Measurements from ENCODE around the gene CHD6. TPM values are rescaled to one million over a fixed set of nuclear protein-coding genes. Genes with fewer than 3 reads are reported as not detected.

CHD6 gene
- total RNA-seq, 2 experiments from 2014 or later: 114 to 126 TPM

DNA sequence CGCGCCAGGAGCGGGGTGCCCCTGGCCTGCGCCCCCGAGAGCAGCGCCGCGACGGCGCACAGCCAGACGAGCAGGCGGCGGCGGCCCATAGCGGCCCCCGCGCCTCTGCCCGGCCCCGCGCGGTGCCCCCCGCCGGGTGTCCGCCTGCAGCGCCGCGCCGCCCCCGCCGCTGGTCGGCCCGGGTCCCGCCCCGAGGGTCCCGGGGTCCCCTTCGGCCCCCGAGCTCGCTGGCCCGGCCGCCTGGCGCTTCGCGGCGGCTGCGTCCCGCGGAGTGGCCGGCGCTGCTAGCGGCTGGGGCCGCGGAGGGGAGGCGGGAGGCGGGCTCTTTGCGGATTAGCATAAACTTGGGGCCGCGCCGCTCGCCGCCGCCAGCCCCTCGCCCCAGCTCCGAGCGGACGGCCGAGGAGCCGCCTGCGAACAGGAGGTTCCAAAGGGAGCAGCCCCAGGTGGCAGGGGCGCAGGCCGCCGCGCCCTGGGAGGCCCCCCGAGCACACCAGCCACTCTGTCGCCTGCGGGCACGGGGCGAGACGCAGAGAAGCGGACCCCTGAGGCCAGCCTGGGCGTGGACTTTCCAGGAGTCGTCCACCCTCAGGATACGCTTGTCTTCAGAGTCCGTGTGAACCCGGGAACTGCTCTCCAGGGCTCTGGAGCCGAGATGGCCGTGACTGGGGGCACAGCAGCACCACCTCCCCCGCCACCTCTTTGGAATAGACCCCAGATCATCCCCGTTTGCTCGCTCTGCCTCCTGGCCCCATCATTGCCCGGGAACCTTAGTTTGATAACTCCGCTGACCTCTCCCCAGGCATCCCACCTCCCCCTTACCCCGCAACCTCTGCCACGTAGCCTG lies 251.4 kb downstream of the CHD6 start, which contains the start of gene EMILIN3:
TSS of gene EMILIN3 (minus strand) at position 273 of the 847 bp plus-strand sequence. CDS start at position 89, 184 bp downstream.
- no peak within 1 kb of the TSS for H3K27ac ChIP-seq (ENCODE audit: low read depth in 1 of 2, low read length in 2 of 2)
- Mint-ChIP-seq H3K9me3 (peaks cover 5% of the 10 kb centered on the region), H3K4me1 (ENCODE audit: low read depth) (peaks cover 8% of the 10 kb centered on the region), H3K4me3 (peak within 1 kb of the TSS; percentile 89), H3K27ac (no peak within 1 kb of the TSS), H3K36me3 (ENCODE audit: low read depth) (no peaks in the 10 kb centered on the region), H3K27me3 (peaks cover 44% of the 10 kb centered on the region)
- TF ChIP-seq, protein P1, sequence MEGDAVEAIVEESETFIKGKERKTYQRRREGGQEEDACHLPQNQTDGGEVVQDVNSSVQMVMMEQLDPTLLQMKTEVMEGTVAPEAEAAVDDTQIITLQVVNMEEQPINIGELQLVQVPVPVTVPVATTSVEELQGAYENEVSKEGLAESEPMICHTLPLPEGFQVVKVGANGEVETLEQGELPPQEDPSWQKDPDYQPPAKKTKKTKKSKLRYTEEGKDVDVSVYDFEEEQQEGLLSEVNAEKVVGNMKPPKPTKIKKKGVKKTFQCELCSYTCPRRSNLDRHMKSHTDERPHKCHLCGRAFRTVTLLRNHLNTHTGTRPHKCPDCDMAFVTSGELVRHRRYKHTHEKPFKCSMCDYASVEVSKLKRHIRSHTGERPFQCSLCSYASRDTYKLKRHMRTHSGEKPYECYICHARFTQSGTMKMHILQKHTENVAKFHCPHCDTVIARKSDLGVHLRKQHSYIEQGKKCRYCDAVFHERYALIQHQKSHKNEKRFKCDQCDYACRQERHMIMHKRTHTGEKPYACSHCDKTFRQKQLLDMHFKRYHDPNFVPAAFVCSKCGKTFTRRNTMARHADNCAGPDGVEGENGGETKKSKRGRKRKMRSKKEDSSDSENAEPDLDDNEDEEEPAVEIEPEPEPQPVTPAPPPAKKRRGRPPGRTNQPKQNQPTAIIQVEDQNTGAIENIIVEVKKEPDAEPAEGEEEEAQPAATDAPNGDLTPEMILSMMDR (IDR thresholded peaks at IDR 0.05): no peak
- ChIA-PET POLR2A (no interaction called here), CTCF (no interaction called here)
- no peaks in the 10 kb centered on the region for H3K36me3 ChIP-seq (ENCODE audit: insufficient read depth, low read length)
- intact Hi-C loops (cut with DNase I, micrococcal nuclease): no loop called here
- peaks cover 20 to 44% of the 10 kb centered on the region in 2 experiments for H3K27me3 ChIP-seq (ENCODE audit: control insufficient read depth in 1 of 2, insufficient read depth in 2 of 2, low read length in 2 of 2)
- H3K9me3 ChIP-seq (ENCODE audit: control insufficient read depth in 1 of 2, insufficient read depth in 1 of 2, low read length in 2 of 2): peaks cover 6 to 12% of the 10 kb centered on the region in 2 experiments
- no peak within 1 kb of the TSS for H3K4me3 ChIP-seq (ENCODE audit: low read length)
- no peak for DNase-seq
- no peak for ATAC-seq (ENCODE audit: poor library complexity)
- no peaks in the 10 kb centered on the region for H3K4me1 ChIP-seq (ENCODE audit: insufficient read depth, low read length)

DNA sequence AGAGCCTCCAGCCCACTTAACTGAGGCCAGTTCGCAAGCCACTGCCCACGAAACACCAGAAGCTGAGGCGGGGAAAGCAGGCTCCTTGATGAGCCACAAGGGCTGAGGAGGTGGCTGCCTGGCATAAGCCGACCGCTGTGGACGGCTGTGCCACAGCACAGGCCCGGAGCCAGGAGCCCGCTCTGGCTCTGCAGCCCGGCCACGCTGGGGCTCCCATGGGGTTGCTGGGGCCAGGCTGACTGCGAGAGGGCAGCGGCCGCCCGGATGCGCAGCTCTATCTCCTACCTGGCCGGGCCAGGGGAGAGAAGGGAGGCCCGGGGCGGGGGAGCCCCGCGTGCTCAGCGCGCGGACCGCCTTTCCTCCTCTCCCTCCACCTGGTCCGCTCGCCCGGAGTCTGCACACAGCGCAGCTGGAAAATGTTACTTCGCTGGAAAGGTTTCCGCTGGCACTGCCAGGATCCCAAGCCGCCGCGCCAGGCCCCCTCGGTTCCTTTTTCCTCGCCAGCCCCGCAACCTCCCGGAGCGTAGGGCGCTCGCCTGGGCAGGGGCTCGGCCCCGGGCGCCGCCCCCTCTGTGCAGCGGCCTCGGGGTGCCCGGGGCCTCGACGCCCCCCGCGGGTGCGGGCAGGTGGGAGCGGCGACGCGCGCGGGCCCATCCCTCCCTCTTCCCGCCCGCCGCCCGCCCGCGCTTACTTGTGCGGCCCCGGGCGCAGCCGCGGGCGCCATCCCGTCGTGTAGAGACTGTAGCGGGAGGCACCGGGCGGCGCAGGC lies 252.2 kb downstream of the CHD6 start:
- no peak overlapping the region for H3K27ac ChIP-seq (ENCODE audit: low read depth in 1 of 2, low read length in 2 of 2)
- DNase-seq (no peak), ATAC-seq (ENCODE audit: poor library complexity) (no peak)
- peaks cover under 1 to 4% of the 10 kb centered on the region in 2 experiments for H3K9me3 ChIP-seq (ENCODE audit: control insufficient read depth in 1 of 2, insufficient read depth in 1 of 2, low read length in 2 of 2)
- no peaks in the 10 kb centered on the region for H3K4me1 ChIP-seq (ENCODE audit: insufficient read depth, low read length)
- intact Hi-C loops (cut with DNase I, micrococcal nuclease): no loop called here
- TF ChIP-seq, protein P1 (IDR thresholded peaks at IDR 0.05): no peak
- H3K4me1 Mint-ChIP-seq (ENCODE audit: low read depth): peaks cover 8% of the 10 kb centered on the region
- peaks cover 40% of the 10 kb centered on the region for H3K27me3 Mint-ChIP-seq
- H3K36me3 ChIP-seq (ENCODE audit: insufficient read depth, low read length): no peaks in the 10 kb centered on the region
- ChIA-PET CTCF (no interaction called here), POLR2A (no interaction called here)
- no peaks in the 10 kb centered on the region for H3K9me3 Mint-ChIP-seq
- peak overlapping the region; percentile 56 for H3K4me3 Mint-ChIP-seq
- H3K27me3 ChIP-seq (ENCODE audit: control insufficient read depth in 1 of 2, insufficient read depth in 2 of 2, low read length in 2 of 2): peaks cover 20 to 44% of the 10 kb centered on the region in 2 experiments
- H3K36me3 Mint-ChIP-seq (ENCODE audit: low read depth): no peaks in the 10 kb centered on the region
- no peak overlapping the region for H3K27ac Mint-ChIP-seq
- no peak overlapping the region for H3K4me3 ChIP-seq (ENCODE audit: low read length)

DNA sequence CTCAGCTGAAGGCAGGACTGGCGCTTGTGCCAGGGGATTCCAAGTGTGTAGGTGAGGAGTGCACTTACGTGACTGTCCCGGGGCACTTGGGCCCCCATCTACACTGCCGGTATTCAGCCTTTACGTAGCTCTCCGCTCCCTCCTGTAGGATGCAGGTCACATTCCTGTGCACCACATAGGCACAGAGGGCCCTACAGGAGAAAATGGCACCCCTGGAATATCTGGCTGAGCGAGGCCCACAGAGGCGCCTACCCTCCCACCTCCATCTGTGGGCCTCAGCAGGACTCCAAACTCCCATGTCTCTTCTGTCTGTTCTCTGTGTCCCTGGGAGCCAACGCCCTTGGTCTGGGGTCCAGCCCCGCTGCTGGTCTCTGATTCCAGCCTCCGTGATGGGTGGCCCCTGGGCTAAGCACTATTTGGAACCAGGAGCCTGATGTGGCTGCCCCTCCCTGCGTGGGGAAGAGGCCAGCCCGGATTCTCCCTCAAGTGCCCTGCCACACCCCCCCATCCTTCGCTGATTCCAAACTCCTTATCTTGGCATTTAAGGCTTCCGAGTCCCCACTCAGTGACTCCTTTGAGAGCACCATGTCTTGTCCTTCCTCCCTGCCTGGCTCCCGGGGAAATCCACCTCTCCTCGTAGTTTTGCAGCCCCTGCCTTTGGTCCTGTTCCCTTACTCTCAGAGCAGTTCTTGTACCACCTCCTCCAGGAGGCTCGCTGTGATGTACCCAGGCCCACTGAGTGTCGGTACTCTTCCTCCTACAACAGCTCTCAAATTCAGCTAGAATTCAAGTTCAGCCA lies 253.0 kb downstream of the CHD6 start:
- Histone ChIP-seq H3K27me3 (ENCODE audit: control insufficient read depth in 1 of 2, insufficient read depth in 2 of 2, low read length in 2 of 2) (peaks cover 20 to 41% of the 10 kb centered on the region in 2 experiments), H3K36me3 (ENCODE audit: insufficient read depth, low read length) (no peaks in the 10 kb centered on the region), H3K9me3 (ENCODE audit: control insufficient read depth in 1 of 2, insufficient read depth in 1 of 2, low read length in 2 of 2) (no peaks in the 10 kb centered on the region), H3K4me3 (ENCODE audit: low read length) (no peak overlapping the region), H3K4me1 (ENCODE audit: insufficient read depth, low read length) (no peaks in the 10 kb centered on the region), H3K27ac (ENCODE audit: low read depth in 1 of 2, low read length in 2 of 2) (no peak overlapping the region)
- Mint-ChIP-seq H3K4me1 (ENCODE audit: low read depth) (peaks cover 8% of the 10 kb centered on the region), H3K27me3 (peaks cover 39% of the 10 kb centered on the region), H3K4me3 (peak overlapping the region; percentile 56), H3K9me3 (no peaks in the 10 kb centered on the region), H3K27ac (no peak overlapping the region), H3K36me3 (ENCODE audit: low read depth) (no peaks in the 10 kb centered on the region)
- ChIA-PET CTCF (no interaction called here), POLR2A (no interaction called here)
- TF ChIP-seq, protein P1 (IDR thresholded peaks at IDR 0.05): no peak
- intact Hi-C loops (cut with DNase I, micrococcal nuclease): no loop called here
- ATAC-seq (ENCODE audit: poor library complexity) (no peak), DNase-seq (no peak)
